SU-DHL-6 (cell line): ENCODE data around the gene SEH1L.

Experiments used
- H2AFZ ChIP-seq: fragments of 200-600 bp; sonication (generic); 2 replicates; pipeline ENCODE4 v1.6.1; 2014; ENCODE audit warnings: low read depth, mild to moderate bottlenecking, moderate library complexity, mixed read lengths, antibody characterized with exemption, low read length; ENCODE audit not compliant: severe bottlenecking
- H3F3A ChIP-seq: fragments of 200-600 bp; shearing (Covaris generic); 2 replicates; pipeline ENCODE4 v1.6.0; 2016; ENCODE audit warnings: antibody characterized with exemption, mild to moderate bottlenecking; ENCODE audit not compliant: insufficient read depth
- H3K27ac ChIP-seq: fragments of 200-600 bp; sonication (generic); 2 replicates; pipeline ENCODE4 v1.5.1; 2016; ENCODE audit warnings: low read depth, mild to moderate bottlenecking, low read length, moderate library complexity, mixed read lengths
- H3K27me3 ChIP-seq: fragments of 200-600 bp; sonication (generic), shearing (Covaris generic); 2 replicates; pipeline ENCODE4 v1.6.0; 2014; ENCODE audit warnings: mild to moderate bottlenecking, low read length
- H3K36me3 ChIP-seq: fragments of 200-600 bp; sonication (generic); 2 replicates; pipeline ENCODE4 v1.6.1; 2014; ENCODE audit warnings: mild to moderate bottlenecking, low read length, mixed read lengths
- H3K4me2 ChIP-seq: fragments of 300-600, 200-600 bp; shearing (Covaris generic), sonication (generic); 2 replicates; pipeline ENCODE4 v1.6.0; 2014; ENCODE audit warnings: low read length, low read depth, mild to moderate bottlenecking; ENCODE audit not compliant: poor library complexity, severe bottlenecking
- H3K4me3 ChIP-seq: fragments of 200-600 bp; sonication (generic); 2 replicates; pipeline ENCODE4 v1.5.1; 2014; ENCODE audit warnings: antibody characterized with exemption, low read length, mild to moderate bottlenecking, mixed read lengths; ENCODE audit not compliant: insufficient read depth, poor library complexity, severe bottlenecking
- H3K79me2 ChIP-seq: fragments of 200-600 bp; sonication (generic); 2 replicates; pipeline ENCODE4 v1.6.1; 2014; ENCODE audit warnings: mild to moderate bottlenecking, low read length, moderate library complexity; ENCODE audit not compliant: insufficient read depth
- H3K9ac ChIP-seq: fragments of 200-600 bp; sonication (generic); 2 replicates; pipeline ENCODE4 v1.7.0; 2014; ENCODE audit warnings: mild to moderate bottlenecking, low read length
- H3K9me2 ChIP-seq: fragments of 200-600 bp; sonication (generic); replicated peaks from 2 replicates; pipeline ENCODE4 v1.6.1; 2014; ENCODE audit warnings: low read length; ENCODE audit not compliant: insufficient read depth
- H3K9me3 ChIP-seq: fragments of 200-600 bp; sonication (generic); 2 replicates; pipeline ENCODE4 v1.6.1; 2014; ENCODE audit warnings: low read length, mixed read lengths; ENCODE audit not compliant: insufficient read depth
- H4K20me1 ChIP-seq: fragments of 200-600 bp; sonication (generic); 2 replicates; pipeline ENCODE4 v1.6.1; 2014; ENCODE audit warnings: low read depth, mild to moderate bottlenecking, antibody characterized with exemption, low read length, moderate library complexity, mixed read lengths
- CTCF ChIP-seq: fragments of 200-600 bp; sonication (generic); IDR thresholded peaks from one replicate; pipeline ENCODE4 v1.5.1; 2017; ENCODE audit warnings: antibody characterized with exemption, mild to moderate bottlenecking, low read length, moderate library complexity; ENCODE audit not compliant: insufficient read depth, poor library complexity, severe bottlenecking
- EZH2phosphoT487 ChIP-seq: fragments of 200-600 bp; sonication (generic), shearing (Covaris generic); conservative IDR thresholded peaks from 2 replicates; pipeline ENCODE4 v1.6.1; 2018; ENCODE audit warnings: mild to moderate bottlenecking, antibody characterized with exemption, low read length, moderate library complexity, mixed read lengths

SEH1L gene

GRCh38 chr18:13004396-13004795, 56.6 kb downstream of the SEH1L start:
- no peaks in the 10 kb centered on the region for H3F3A ChIP-seq
- no peaks in the 10 kb centered on the region for H3K27me3 ChIP-seq
- H3K36me3 ChIP-seq, result peaks cover 37% of the 10 kb centered on the region; the same call in 1 of the 2 replicates
- H3K9me3 ChIP-seq, result no peaks in the 10 kb centered on the region
- H4K20me1 ChIP-seq, result no peaks in the 10 kb centered on the region
- no peak for TF ChIP-seq EZH2phosphoT487
- TF ChIP-seq CTCF, result no peak
- H3K9me2 ChIP-seq, result no peaks in the 10 kb centered on the region
- H3K9ac ChIP-seq, result no peak overlapping the region
- no peak overlapping the region for H3K4me3 ChIP-seq
- H3K79me2 ChIP-seq, result peaks cover 39% of the 10 kb centered on the region
- H3K27ac ChIP-seq, result no peak overlapping the region
- H3K4me2 ChIP-seq, result no peak overlapping the region
- H2AFZ ChIP-seq, result no peak overlapping the region

GRCh38 chr18:13005289-13005688, 57.5 kb downstream of the SEH1L start:
- H2AFZ ChIP-seq, result no peak overlapping the region
- no peak overlapping the region for H3K4me3 ChIP-seq
- no peak overlapping the region for H3K4me2 ChIP-seq
- no peaks in the 10 kb centered on the region for H4K20me1 ChIP-seq
- H3K27ac ChIP-seq, result no peak overlapping the region
- H3K9me2 ChIP-seq, result no peaks in the 10 kb centered on the region
- TF ChIP-seq CTCF (no peak), EZH2phosphoT487 (no peak)
- H3K9me3 ChIP-seq, result no peaks in the 10 kb centered on the region
- no peaks in the 10 kb centered on the region for H3F3A ChIP-seq
- H3K79me2 ChIP-seq, result peaks cover 32% of the 10 kb centered on the region
- H3K27me3 ChIP-seq, result no peaks in the 10 kb centered on the region
- H3K36me3 ChIP-seq, result peaks cover 34% of the 10 kb centered on the region; the same call in 1 of the 2 replicates
- H3K9ac ChIP-seq, result no peak overlapping the region

- Histone ChIP-seq H3K36me3 (peaks cover 26% of the 10 kb centered on the region; the same call in 1 of the 2 replicates), H3K27me3 (no peaks in the 10 kb centered on the region), H3K9ac (no peak overlapping the region), H3K27ac (no peak overlapping the region), H3F3A (no peaks in the 10 kb centered on the region), H3K9me3 (no peaks in the 10 kb centered on the region), H3K9me2 (no peaks in the 10 kb centered on the region), H4K20me1 (no peaks in the 10 kb centered on the region), H3K4me3 (no peak overlapping the region), H2AFZ (no peak overlapping the region), H3K79me2 (peaks cover 22% of the 10 kb centered on the region; the same call in 1 of the 2 replicates), H3K4me2 (no peak overlapping the region)
- no peak for TF ChIP-seq EZH2phosphoT487
- TF ChIP-seq CTCF, result no peak
These were observed 58.9 kb downstream of the SEH1L start for GRCh38 chr18:13006531-13007247.
